Mesothelial cell of epicardium (in vitro differentiated cells): ENCODE measurements around the gene IFIT1B. TPM values are rescaled to one million over a fixed set of nuclear protein-coding genes. Genes with fewer than 3 reads are reported as not detected.

Experiments
- DNase-seq, 2 experiments: peaks; one replicate each; pipeline ENCODE4 v3.0.0; 2021; ENCODE audit warnings: low spot score in 2 of 2; ENCODE audit not compliant: unreplicated experiment in 2 of 2
- H3K27ac Mint-ChIP-seq: 2 replicates; pipeline ENCODE4 v1.8.0; 2021; ENCODE audit warnings: mixed read lengths
- H3K27me3 Mint-ChIP-seq: 2 replicates; pipeline ENCODE4 v1.8.0; 2021; ENCODE audit warnings: low read depth, mixed read lengths
- H3K36me3 Mint-ChIP-seq: 2 replicates; pipeline ENCODE4 v1.8.0; 2021; ENCODE audit warnings: mixed read lengths
- H3K4me1 Mint-ChIP-seq: 2 replicates; pipeline ENCODE4 v1.8.0; 2021; ENCODE audit warnings: mixed read lengths
- H3K4me3 Mint-ChIP-seq: 2 replicates; pipeline ENCODE4 v1.8.0; 2021; ENCODE audit warnings: mild to moderate bottlenecking, moderate library complexity, mixed read lengths
- H3K9me3 Mint-ChIP-seq: 2 replicates; pipeline ENCODE4 v1.8.0; 2021; ENCODE audit warnings: mixed read lengths
- CTCF ChIP-seq: fragments of 200-600 bp; sonication (generic); IDR thresholded peaks from one replicate; pipeline ENCODE4 v1.5.0; 2021; ENCODE audit warnings: antibody characterized with exemption; ENCODE audit not compliant: unreplicated experiment
- total RNA-seq: library from RNA; stranded (reverse); gene quantifications from 3 replicates; pipeline ENCODE4 v1.2.1, GENCODE V29; 2021

IFIT1B gene
- total RNA-seq, 1 donor from 2014 or later = not detected

DNA sequence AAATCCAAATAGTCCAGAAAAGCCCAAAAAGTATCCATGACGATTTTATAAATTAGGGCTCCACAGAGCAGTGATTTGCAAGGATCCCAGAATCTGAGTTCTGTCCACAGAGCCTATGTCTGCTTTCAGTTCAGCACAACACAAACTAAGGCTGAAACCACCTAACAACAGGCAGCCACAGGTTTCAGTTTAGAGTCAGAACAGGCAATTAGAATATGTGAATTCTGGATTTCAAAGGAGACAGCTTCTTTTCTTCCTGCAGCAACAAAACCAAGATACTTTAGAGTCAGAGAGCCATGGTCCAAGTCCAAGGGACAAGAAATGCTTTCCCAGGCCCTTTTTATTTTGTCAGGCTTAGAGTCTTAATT lies 26.5 kb upstream of the IFIT1B start:
- peaks cover 7% of the 10 kb centered on the region for H3K36me3 Mint-ChIP-seq
- H3K9me3 Mint-ChIP-seq = peaks cover 6% of the 10 kb centered on the region
- TF ChIP-seq CTCF = no peak
- DNase-seq = no peak
- H3K27ac Mint-ChIP-seq = peak overlapping the region; percentile 100
- peaks cover 63% of the 10 kb centered on the region for H3K4me1 Mint-ChIP-seq
- no peaks in the 10 kb centered on the region for H3K27me3 Mint-ChIP-seq
- no peak overlapping the region for H3K4me3 Mint-ChIP-seq

- Mint-ChIP-seq H3K4me1 (peaks cover 61% of the 10 kb centered on the region), H3K36me3 (peaks cover 7% of the 10 kb centered on the region), H3K27ac (peak overlapping the region; percentile 100), H3K27me3 (no peaks in the 10 kb centered on the region), H3K9me3 (peaks cover 6% of the 10 kb centered on the region), H3K4me3 (peak overlapping the region; percentile 28)
- peak in 1 of 2 experiments; percentile 45 for DNase-seq
- TF ChIP-seq CTCF = no peak
Measured at GRCh38 chr10:89351780-89352597, 25.9 kb upstream of the IFIT1B start.

DNA sequence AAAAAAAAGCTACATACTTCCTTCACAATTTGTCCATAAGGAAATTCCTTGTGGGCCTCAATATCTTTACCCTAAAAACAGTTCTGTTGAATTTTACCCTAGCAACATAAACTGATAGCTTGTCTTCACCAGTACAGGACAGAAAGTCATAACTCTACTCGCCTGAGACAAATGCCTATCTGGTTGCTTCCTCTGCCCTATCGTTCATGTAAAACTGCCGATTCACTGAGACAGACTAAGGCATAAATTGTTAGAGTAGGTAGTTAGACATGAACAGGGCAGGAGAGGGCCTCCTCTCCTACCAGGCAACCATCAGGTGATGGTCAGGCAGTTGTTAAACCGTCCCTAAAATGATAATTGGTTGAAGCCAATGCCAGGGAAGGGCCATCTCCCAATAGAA lies 25.1 kb upstream of the IFIT1B start:
- no peak overlapping the region for H3K4me3 Mint-ChIP-seq
- peaks cover 7% of the 10 kb centered on the region for H3K36me3 Mint-ChIP-seq
- peak overlapping the region; percentile 100 for H3K27ac Mint-ChIP-seq
- DNase-seq = no peak
- no peak for TF ChIP-seq CTCF
- H3K27me3 Mint-ChIP-seq = no peaks in the 10 kb centered on the region
- H3K9me3 Mint-ChIP-seq = peaks cover 6% of the 10 kb centered on the region
- H3K4me1 Mint-ChIP-seq = peaks cover 63% of the 10 kb centered on the region

- Mint-ChIP-seq H3K4me1 (peaks cover 41% of the 10 kb centered on the region), H3K27ac (no peak overlapping the region), H3K9me3 (peaks cover 6% of the 10 kb centered on the region), H3K27me3 (no peaks in the 10 kb centered on the region), H3K4me3 (no peak overlapping the region), H3K36me3 (peaks cover 7% of the 10 kb centered on the region)
- TF ChIP-seq CTCF = no peak
- no peak for DNase-seq
Measured at GRCh38 chr10:89355394-89355931, 22.4 kb upstream of the IFIT1B start.

DNA sequence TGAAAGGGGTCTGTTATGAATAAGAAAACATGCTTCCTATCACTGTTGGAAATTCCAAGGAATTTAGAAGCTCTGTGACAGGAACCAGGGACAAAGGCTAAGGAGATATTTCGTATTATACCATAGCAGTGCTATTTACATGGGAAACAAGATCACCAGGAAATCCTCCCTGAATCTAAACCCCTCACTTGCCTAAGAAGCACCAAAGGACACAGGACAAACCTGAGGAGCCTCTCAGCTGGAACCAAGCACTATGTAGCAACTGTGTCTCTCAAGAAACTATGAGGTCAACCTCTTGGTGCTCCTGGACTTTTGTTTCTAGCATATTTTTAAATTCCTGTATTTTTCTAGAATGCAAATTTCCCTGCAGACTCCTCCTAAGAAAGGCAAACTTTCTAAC lies 20.8 kb upstream of the IFIT1B start:
- Mint-ChIP-seq H3K4me1 (peaks cover 27% of the 10 kb centered on the region), H3K9me3 (peaks cover 6% of the 10 kb centered on the region), H3K27ac (peak overlapping the region; percentile 91), H3K27me3 (no peaks in the 10 kb centered on the region), H3K36me3 (peaks cover 7% of the 10 kb centered on the region), H3K4me3 (no peak overlapping the region)
- TF ChIP-seq CTCF = no peak
- no peak for DNase-seq
